GM12873 (cell line): ENCODE results near the gene SFMBT2.

Experiments used
- CTCF ChIP-seq: IDR thresholded peaks from 2 replicates; pipeline ENCODE4 v1.5.1; 2012; ENCODE audit warnings: low read depth, mild to moderate bottlenecking, moderate library complexity, low read length, control low read depth; ENCODE audit not compliant: insufficient read depth; ENCODE audit errors: missing control alignments

SFMBT2 gene

GRCh38 chr10:7285522-7286322 is 125.1 kb downstream of the SFMBT2 start:
- no peak for TF ChIP-seq CTCF

GRCh38 chr10:7283246-7283645 is 127.6 kb downstream of the SFMBT2 start:
- no peak for TF ChIP-seq CTCF

GRCh38 chr10:7282457-7282856 is 128.4 kb downstream of the SFMBT2 start:
- TF ChIP-seq CTCF = no peak

- no peak for TF ChIP-seq CTCF
These were observed 129.4 kb downstream of the SFMBT2 start for GRCh38 chr10:7281429-7281828.

GRCh38 chr10:7279303-7279702 is 131.5 kb downstream of the SFMBT2 start:
- no peak for TF ChIP-seq CTCF

GRCh38 chr10:7277867-7278266 is 133.0 kb downstream of the SFMBT2 start:
- no peak for TF ChIP-seq CTCF

GRCh38 chr10:7277432-7277831 is 133.4 kb downstream of the SFMBT2 start:
- TF ChIP-seq CTCF = no peak
